CD4-positive, alpha-beta T cell treated with Interleukin-17A for 4 hours (primary cell): ENCODE results near the gene CLINT1.

Experiments
- DNase-seq: peaks from one replicate; pipeline ENCODE4 v3.0.0-alpha.2; 2020; ENCODE audit warnings: mixed read lengths

CLINT1 gene

DNA sequence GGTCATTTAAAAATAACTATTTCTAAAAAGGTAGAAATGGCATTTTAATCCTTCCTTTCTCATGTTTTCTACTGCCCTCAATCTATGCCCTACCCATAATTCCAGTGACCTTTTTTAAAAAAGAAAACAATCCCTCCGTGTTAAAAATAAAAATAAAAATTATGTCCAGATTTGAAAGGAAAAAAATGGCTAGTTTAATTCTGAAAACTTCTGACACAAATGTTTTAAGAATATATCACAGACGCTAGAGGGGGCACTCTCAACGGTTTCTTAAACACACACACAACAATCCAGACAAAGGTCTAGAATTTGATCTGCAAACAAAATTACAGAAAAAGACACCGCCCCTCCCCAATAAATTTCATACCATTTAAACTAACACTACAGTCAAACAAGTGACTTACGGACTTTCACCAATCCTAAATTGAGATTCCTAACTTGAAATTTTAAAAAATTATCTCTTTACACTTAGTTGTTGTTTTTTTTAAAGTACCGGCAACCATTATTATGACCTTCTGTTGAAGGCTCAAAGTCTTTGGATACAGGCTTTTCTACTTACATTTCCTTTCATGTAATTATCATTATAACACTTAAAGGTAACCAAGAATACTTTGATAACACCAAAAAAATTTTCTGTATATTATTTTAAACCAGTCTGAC lies 38.2 kb downstream of the CLINT1 start:
- DNase-seq, result peak; percentile 41

DNA sequence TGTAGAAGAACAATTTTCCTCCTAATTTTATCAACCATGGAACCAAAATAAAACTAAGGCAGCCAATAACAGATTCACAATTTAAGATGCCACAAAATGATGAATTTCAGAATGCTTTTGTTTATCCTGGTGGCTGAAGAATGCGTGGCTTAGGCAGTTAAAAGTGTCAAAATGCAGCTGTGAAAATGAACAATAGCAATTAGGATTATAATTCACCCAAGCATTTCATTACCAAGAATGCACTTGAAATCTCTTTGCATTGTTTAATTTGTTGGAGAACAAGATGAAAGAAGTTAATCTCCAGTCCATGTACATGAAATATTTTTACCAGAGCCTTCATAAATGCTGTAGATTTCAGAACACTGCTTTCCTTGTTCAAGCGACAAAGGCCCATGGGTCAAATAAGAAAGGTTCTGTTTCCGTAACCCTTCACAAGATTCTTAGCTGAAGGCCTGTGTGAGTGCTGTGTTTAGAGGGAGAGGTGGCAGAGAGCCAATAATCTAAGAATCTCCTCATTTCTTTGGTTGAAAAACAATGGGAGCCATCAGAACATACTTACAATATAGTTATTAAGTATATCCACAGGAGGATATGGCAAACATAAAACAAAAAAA lies 39.3 kb downstream of the CLINT1 start:
- DNase-seq, result no peak

DNA sequence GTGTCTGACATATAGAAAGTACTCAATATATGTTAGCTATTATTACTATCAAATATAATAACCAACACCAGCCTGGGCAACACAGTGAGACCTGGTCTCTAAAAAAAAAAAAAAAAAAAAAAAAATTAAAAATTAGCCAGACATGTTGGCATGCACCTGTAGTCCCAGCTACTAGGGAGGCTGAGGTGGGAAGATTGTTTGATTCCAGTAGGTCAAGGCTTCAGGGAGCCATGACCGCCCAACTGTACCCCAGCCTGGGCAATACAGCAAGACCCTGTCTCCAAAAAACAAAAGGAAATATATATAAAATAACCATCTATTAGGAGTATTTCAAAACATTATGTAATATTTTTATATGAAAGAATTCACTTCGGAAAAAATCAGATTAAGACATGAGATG lies 40.6 kb downstream of the CLINT1 start:
- no peak for DNase-seq

GRCh38 chr5:157817928-157818327 lies 41.0 kb downstream of the CLINT1 start:
- no peak for DNase-seq

DNA sequence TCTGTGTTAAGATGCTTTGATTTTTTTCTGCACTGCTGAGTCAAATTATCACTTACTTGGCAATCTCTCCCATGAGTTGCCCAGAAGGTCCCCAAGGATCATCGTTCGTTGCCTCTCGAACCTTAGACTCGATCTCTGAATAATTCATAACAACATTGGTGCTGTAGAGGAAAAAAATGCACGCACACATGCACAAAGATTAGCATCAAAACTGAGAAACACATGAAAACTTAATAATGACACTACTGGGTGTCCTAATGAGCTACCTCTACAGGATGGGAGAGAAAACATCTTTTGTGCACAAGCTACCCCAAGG lies 41.6 kb downstream of the CLINT1 start:
- no peak for DNase-seq

GRCh38 chr5:157816682-157817386 lies 42.1 kb downstream of the CLINT1 start:
- DNase-seq, result no peak

- no peak for DNase-seq
Observed at GRCh38 chr5:157812086-157812485, 46.9 kb downstream of the CLINT1 start.

- no peak for DNase-seq
Observed at GRCh38 chr5:157808043-157808442, 50.9 kb downstream of the CLINT1 start.

- DNase-seq, result no peak
Observed at GRCh38 chr5:157802736-157803135, 56.2 kb downstream of the CLINT1 start.

DNA sequence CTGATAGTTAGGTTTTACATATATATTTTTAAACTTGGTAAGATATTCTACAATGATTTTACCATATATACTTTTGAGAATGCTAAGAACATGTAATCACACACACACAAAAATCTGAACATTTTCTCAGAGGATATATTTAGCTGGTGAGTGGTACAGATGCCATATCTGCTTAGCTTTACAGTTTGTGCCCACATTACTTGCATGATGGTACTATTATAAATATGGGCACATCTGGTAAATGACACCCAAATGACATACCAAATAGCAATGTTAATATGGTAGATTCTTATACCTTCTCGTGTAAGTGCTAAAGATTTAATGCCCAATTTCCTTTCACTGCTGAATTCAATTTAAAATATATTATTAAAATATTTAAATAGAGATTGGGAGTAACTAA lies 58.8 kb downstream of the CLINT1 start:
- DNase-seq, result no peak

DNA sequence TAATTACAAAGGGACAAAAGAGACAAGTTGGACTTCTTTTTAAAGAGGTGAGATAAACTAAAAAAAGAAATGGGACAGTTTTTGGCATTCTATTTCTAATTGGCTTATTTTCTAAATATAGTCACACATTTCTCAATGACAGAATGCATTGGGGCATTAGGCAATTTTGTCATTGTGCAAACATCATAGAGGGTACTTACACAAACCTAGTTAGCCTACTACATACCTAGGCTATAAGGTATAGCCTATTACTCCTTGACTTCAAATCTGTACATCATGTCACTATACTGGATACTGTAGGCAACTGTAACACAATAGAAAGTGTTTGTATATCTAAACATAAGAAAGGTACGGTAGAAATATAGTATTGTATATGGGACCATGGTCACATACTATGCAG lies 59.4 kb downstream of the CLINT1 start:
- no peak for DNase-seq

DNA sequence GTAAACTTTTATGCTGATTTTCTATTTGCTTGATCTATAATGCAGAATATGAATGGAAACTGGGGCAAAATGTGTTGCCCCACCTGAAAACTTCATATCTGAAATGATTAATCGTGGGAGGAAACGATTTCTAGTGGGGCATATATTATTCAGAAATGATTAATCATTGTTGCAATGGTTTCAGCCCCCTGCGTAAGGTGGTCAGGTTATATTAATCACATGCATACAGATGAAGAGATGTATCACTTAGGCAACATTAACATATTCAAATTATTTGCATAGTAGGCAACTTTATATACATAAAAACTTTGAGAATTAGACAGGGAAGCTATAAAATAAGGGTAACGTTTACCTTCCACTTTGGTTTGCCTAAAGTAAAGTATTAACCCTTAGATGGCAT lies 65.6 kb downstream of the CLINT1 start:
- no peak for DNase-seq

- no peak for DNase-seq
Observed at GRCh38 chr5:157785801-157786200, 73.1 kb downstream of the CLINT1 start.

GRCh38 chr5:157779221-157779620 lies 79.7 kb downstream of the CLINT1 start:
- no peak for DNase-seq

DNA sequence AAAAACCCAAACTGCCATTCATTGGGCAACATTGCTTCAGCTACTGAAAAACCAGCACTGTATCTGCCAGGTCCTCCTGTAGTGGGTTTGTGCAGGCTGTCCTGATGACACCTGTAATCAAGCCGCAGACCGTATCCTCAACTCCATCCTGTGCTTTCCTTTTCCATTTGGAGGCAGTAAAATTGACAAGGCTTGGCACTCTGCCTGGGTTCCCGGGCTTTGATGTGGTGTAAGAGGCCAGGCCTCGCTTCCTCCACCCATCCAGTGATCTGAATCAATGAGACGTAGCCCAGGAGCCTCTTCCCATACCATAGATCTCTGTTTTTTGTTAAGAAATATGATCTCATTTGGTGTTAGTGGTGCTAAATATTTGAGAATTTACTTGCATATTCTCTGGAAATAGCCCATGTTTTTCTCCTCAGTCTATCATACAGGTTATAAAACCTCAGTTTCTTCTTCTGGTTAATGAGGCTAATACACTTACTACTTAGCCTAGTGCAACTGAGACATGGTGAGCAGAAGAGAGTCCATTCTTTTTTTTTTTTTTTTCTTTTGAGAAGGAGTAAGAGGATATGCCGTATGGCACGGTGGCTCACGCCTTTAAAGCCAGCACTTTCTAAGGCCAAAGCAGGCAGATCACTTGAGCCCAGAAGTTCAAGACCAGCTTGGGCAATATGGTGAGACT lies 80.7 kb downstream of the CLINT1 start:
- no peak for DNase-seq

GRCh38 chr5:157772127-157772526 lies 86.8 kb downstream of the CLINT1 start:
- no peak for DNase-seq

GRCh38 chr5:157770665-157771064 lies 88.3 kb downstream of the CLINT1 start:
- DNase-seq, result no peak

- no peak for DNase-seq
Observed at GRCh38 chr5:157767689-157768088, 91.3 kb downstream of the CLINT1 start.

DNA sequence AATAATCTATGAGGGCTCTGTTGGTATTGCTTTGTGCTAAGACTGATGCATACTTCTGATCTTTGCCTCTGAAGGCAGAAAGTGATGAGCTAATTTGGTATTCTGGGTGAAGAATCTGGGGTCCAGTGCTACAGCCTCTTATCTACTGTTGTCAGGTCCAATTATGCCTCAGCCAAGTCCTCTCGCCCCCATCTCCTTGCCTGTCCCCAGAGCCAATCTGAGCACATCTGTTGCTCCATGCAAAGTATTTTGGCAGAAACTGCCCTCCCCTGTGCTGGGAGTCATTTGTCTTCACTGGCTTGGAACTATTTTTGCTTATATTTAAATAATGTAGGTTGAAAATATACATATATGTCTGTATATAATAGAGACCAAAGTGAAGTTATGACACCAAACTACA lies 92.0 kb downstream of the CLINT1 start:
- DNase-seq, result no peak

- DNase-seq, result no peak
Observed at GRCh38 chr5:157766442-157766841, 92.5 kb downstream of the CLINT1 start.

DNA sequence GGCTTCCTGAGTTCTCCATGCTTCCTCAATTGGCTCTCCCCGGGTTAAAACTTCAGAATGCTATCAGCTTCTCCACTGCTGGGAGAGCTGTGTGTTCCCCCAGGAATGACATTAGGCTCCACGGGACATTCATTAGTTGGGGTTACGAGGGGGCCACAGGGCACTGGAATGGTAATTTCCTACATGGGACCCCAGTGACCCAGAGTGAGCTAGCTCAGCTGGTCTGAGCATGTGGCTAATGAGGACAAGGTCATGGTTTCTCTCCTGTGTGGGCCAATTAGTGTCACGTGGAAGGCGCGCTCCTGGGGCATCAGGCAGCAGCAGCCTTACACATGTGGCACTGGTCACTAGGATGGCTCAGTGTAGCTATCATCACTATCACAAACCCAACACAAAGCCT lies 94.4 kb downstream of the CLINT1 start:
- DNase-seq, result no peak

- DNase-seq, result peak; percentile 23
Observed at GRCh38 chr5:157761690-157762621, 97.0 kb downstream of the CLINT1 start.

DNA sequence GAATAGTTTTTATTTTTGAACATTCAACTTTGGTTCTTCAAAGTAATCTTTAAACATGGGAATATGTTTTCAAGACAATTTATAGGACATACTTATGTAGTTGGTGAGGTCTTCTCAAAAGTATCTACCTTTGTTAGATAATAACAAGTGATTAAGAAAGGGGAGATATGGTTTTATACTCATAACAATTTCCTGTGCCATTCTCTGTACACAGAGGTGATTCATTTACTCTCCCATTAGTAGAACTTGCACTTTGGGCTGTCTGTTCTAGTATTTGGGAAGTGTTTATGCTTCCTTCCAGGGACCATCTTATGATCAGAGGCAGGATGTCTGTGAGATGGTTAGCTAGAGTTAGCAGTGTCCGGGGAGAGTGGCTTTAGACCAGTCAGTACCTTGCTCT lies 100.2 kb downstream of the CLINT1 start:
- DNase-seq, result no peak
